PC-3 (cell line): Measurements from ENCODE around the gene GIPC3.

Experiments used
- CTCF ChIP-seq: fragments of 300-600 bp; sonication (generic); conservative IDR thresholded peaks from 2 replicates; pipeline ENCODE4 v1.5.1; 2017; ENCODE audit warnings: antibody characterized with exemption, low read depth, mild to moderate bottlenecking, low read length
- EZH2 ChIP-seq: fragments of 300-600 bp; sonication (generic); IDR thresholded peaks from one replicate; pipeline ENCODE4 v1.6.1; 2017; ENCODE audit warnings: antibody characterized with exemption, mild to moderate bottlenecking, low read length; ENCODE audit not compliant: unreplicated experiment

GRCh38 chr19:3614858-3615505 is 29.7 kb downstream of the GIPC3 start:
- TF ChIP-seq CTCF (no peak), EZH2 (no peak)
